WERI-Rb-1 (cell line): ENCODE data around the gene CCDC184.
A peak's percentile ranks its signal among the peaks of the same experiment; 100 is the strongest.

Source experiments
- DNase-seq: peaks from one replicate; pipeline ENCODE4 v3.0.0-alpha.2; 2020
- H3K27ac ChIP-seq: fragments of 250-450 bp; sonication (Bioruptor Pico); 2 replicates; pipeline ENCODE4 v1.5.1; 2020; ENCODE audit warnings: mild to moderate bottlenecking, moderate library complexity
- H3K27me3 ChIP-seq: fragments of 250-450 bp; sonication (Bioruptor Pico); 2 replicates; pipeline ENCODE4 v1.5.1; 2021; ENCODE audit warnings: mild to moderate bottlenecking, low read depth, moderate library complexity; ENCODE audit not compliant: insufficient read depth, severe bottlenecking
- H3K36me3 ChIP-seq: fragments of 250-450 bp; sonication (Bioruptor Pico); 2 replicates; pipeline ENCODE4 v1.5.1; 2020; ENCODE audit warnings: mild to moderate bottlenecking, moderate library complexity
- H3K4me3 ChIP-seq: 2 replicates; pipeline ENCODE4 v1.5.1; 2011; ENCODE audit warnings: low read depth, mild to moderate bottlenecking, control low read depth, low read length
- H3K9me3 ChIP-seq: fragments of 250-450 bp; sonication (Bioruptor Pico); 2 replicates; pipeline ENCODE4 v1.5.1; 2021; ENCODE audit warnings: mild to moderate bottlenecking, moderate library complexity; ENCODE audit not compliant: severe bottlenecking
- CTCF ChIP-seq: IDR thresholded peaks from 2 replicates; pipeline ENCODE4 v1.5.1; 2011; ENCODE audit warnings: low read depth, mild to moderate bottlenecking, control low read depth, inconsistent platforms, low read length

Gene CCDC184

GRCh38 chr12:48183091-48183875 is at the start of gene CCDC184:
Gene CCDC184, plus strand, starts transcription at chr12:48183644. Its CDS starts 479 bp downstream, at chr12:48184123.
- peak within 1 kb of the TSS; percentile 53 for H3K4me3 ChIP-seq
- H3K27ac ChIP-seq, result no peak within 1 kb of the TSS
- no peaks in the 10 kb centered on the region for H3K9me3 ChIP-seq
- TF ChIP-seq CTCF, result peak; percentile 68
- no peaks in the 10 kb centered on the region for H3K36me3 ChIP-seq
- peaks cover 83% of the 10 kb centered on the region for H3K27me3 ChIP-seq
- DNase-seq, result peak; percentile 64

- Histone ChIP-seq H3K4me3 (no peak overlapping the region), H3K36me3 (peaks cover 66% of the 10 kb centered on the region), H3K27me3 (no peaks in the 10 kb centered on the region), H3K9me3 (no peaks in the 10 kb centered on the region), H3K27ac (no peak overlapping the region)
- TF ChIP-seq CTCF, result no peak
- no peak for DNase-seq
Observed at GRCh38 chr12:48135027-48135426, 48.4 kb upstream of the CCDC184 start.

GRCh38 chr12:48142818-48143674 is 40.4 kb upstream of the CCDC184 start:
- Histone ChIP-seq H3K4me3 (no peak overlapping the region), H3K36me3 (peaks cover 65% of the 10 kb centered on the region), H3K27me3 (no peaks in the 10 kb centered on the region), H3K27ac (no peak overlapping the region), H3K9me3 (no peaks in the 10 kb centered on the region)
- no peak for DNase-seq
- no peak for TF ChIP-seq CTCF

GRCh38 chr12:48143898-48144297 is 39.5 kb upstream of the CCDC184 start:
- H3K27ac ChIP-seq, result no peak overlapping the region

GRCh38 chr12:48145981-48146380 is 37.5 kb upstream of the CCDC184 start:
- Histone ChIP-seq H3K27me3 (no peaks in the 10 kb centered on the region), H3K9me3 (no peaks in the 10 kb centered on the region), H3K4me3 (no peak overlapping the region), H3K27ac (no peak overlapping the region), H3K36me3 (peaks cover 71% of the 10 kb centered on the region)
- no peak for TF ChIP-seq CTCF
- no peak for DNase-seq

More at GRCh38 chr12:48143898-48144297, 39.5 kb upstream of the CCDC184 start:
- no peak for TF ChIP-seq CTCF
- Histone ChIP-seq H3K4me3 (no peak overlapping the region), H3K9me3 (no peaks in the 10 kb centered on the region), H3K27me3 (no peaks in the 10 kb centered on the region), H3K36me3 (peaks cover 68% of the 10 kb centered on the region)
- DNase-seq, result no peak
